Hepatocyte (in vitro differentiated cells): Measurements from ENCODE around the gene TRPV2. TPM values are rescaled to one million over a fixed set of nuclear protein-coding genes. Genes with fewer than 3 reads are reported as not detected.

Experiments
- DNase-seq: peaks from one replicate; pipeline ENCODE4 v3.0.0-alpha.2; 2016; ENCODE audit warnings: low spot score
- H2AFZ ChIP-seq: fragments of 200-600 bp; sonication (generic); 2 replicates; pipeline ENCODE4 v1.6.0; 2016; ENCODE audit warnings: antibody characterized with exemption, mild to moderate bottlenecking
- H3K27ac ChIP-seq: fragments of 200-600 bp; sonication (generic); 2 replicates; pipeline ENCODE4 v1.5.1; 2016; ENCODE audit warnings: mild to moderate bottlenecking
- H3K27me3 ChIP-seq: fragments of 200-600 bp; sonication (generic); 2 replicates; pipeline ENCODE4 v1.6.1; 2016
- H3K36me3 ChIP-seq: fragments of 200-600 bp; sonication (generic); replicated peaks from 2 replicates; pipeline ENCODE4 v1.5.1; 2016; ENCODE audit warnings: low read depth; ENCODE audit not compliant: insufficient read depth
- H3K4me1 ChIP-seq: fragments of 200-600 bp; sonication (generic); 2 replicates; pipeline ENCODE4 v1.5.1; 2016; ENCODE audit warnings: mild to moderate bottlenecking, moderate library complexity; ENCODE audit not compliant: insufficient read depth
- H3K4me2 ChIP-seq: fragments of 200-600 bp; sonication (generic); 2 replicates; pipeline ENCODE4 v1.6.0; 2016
- H3K4me3 ChIP-seq: fragments of 200-600 bp; sonication (generic); 2 replicates; pipeline ENCODE4 v1.5.1; 2016; ENCODE audit warnings: mild to moderate bottlenecking
- H3K79me2 ChIP-seq: fragments of 200-600 bp; sonication (generic); 2 replicates; pipeline ENCODE4 v1.6.0; 2017; ENCODE audit warnings: mild to moderate bottlenecking
- H3K9me2 ChIP-seq: fragments of 200-600 bp; sonication (generic); replicated peaks from 2 replicates; pipeline ENCODE4 v1.6.0; 2017; ENCODE audit warnings: mild to moderate bottlenecking; ENCODE audit not compliant: insufficient read depth
- H3K9me3 ChIP-seq: fragments of 200-600 bp; sonication (generic); 2 replicates; pipeline ENCODE4 v1.5.1; 2016; ENCODE audit warnings: low read depth, mild to moderate bottlenecking
- H4K20me1 ChIP-seq: fragments of 200-600 bp; sonication (generic); 2 replicates; pipeline ENCODE4 v1.6.0; 2016; ENCODE audit warnings: mild to moderate bottlenecking; ENCODE audit not compliant: insufficient read depth, poor library complexity, severe bottlenecking
- CTCF ChIP-seq: fragments of 200-600 bp; sonication (generic); IDR thresholded peaks from 2 replicates; pipeline ENCODE4 v1.5.1; 2016; ENCODE audit warnings: antibody characterized with exemption, mild to moderate bottlenecking; ENCODE audit not compliant: poor library complexity
- EZH2 ChIP-seq: fragments of 200-600 bp; sonication (generic); IDR thresholded peaks from 2 replicates; pipeline ENCODE4 v1.6.1; 2016; ENCODE audit warnings: antibody characterized with exemption, mild to moderate bottlenecking, borderline replicate concordance
- EZH2phosphoT487 ChIP-seq: fragments of 200-600 bp; sonication (generic); IDR thresholded peaks from one replicate; pipeline ENCODE4 v1.6.1; 2018; ENCODE audit warnings: antibody characterized with exemption, mild to moderate bottlenecking, low read depth, moderate library complexity; ENCODE audit not compliant: unreplicated experiment, severe bottlenecking
- WGBS: methylation state at CpG from one replicate; pipeline ENCODE4 v1.1.6; 2016; ENCODE audit warnings: low lambda C conversion rate; ENCODE audit errors: missing lambda C conversion rate; 5-methylcytosine and 5-hydroxymethylcytosine counted together
- polyA plus RNA-seq: library from polyadenylated mRNA; unstranded; fragments of >200 nt; fragmentation: Nextera tagmentation; extraction: Ambion mirVana; gene quantifications from 2 replicates; pipeline ENCODE4 v1.2.1, GENCODE V29; 2016
- total RNA-seq: library from RNA; depleted of rRNA; stranded (reverse); fragments of >200 nt; gene quantifications from 2 replicates; pipeline ENCODE4 v1.2.3, GENCODE V29; 2014

TRPV2 gene
- total and polyA plus RNA-seq, 2 experiments from 2014 or later, result 7.7 to 10.1 TPM

GRCh38 chr17:16380640-16381495 lies 34.5 kb upstream of the TRPV2 start, which contains the start of gene UBB:
UBB (plus strand) TSS chr17:16381091; CDS start chr17:16381908, 817 bp downstream.
- peaks cover 8% of the 10 kb centered on the region for H3K36me3 ChIP-seq
- no peaks in the 10 kb centered on the region for H3K9me3 ChIP-seq
- peak within 1 kb of the TSS; percentile 83 for H2AFZ ChIP-seq
- peaks cover 13% of the 10 kb centered on the region for H3K4me1 ChIP-seq
- H3K4me2 ChIP-seq, result peak within 1 kb of the TSS; percentile 71
- H4K20me1 ChIP-seq, result peaks cover 30% of the 10 kb centered on the region
- peak; percentile 97 for DNase-seq
- peak within 1 kb of the TSS; percentile 99 for H3K27ac ChIP-seq
- peaks cover 35% of the 10 kb centered on the region for H3K79me2 ChIP-seq
- peak within 1 kb of the TSS; percentile 55 for H3K4me3 ChIP-seq
- 3% methylated on average over 48 of the region's 67 CpGs for WGBS
- H3K27me3 ChIP-seq, result no peaks in the 10 kb centered on the region
- no peaks in the 10 kb centered on the region for H3K9me2 ChIP-seq
- TF ChIP-seq EZH2phosphoT487 (no peak), CTCF (no peak), EZH2 (no peak)

- Histone ChIP-seq H3K79me2 (peaks cover 35% of the 10 kb centered on the region), H3K36me3 (peaks cover 8% of the 10 kb centered on the region), H3K27ac (peak overlapping the region; percentile 99), H3K9me2 (no peaks in the 10 kb centered on the region), H4K20me1 (peaks cover 30% of the 10 kb centered on the region), H2AFZ (peak overlapping the region; percentile 83), H3K4me3 (peak overlapping the region; percentile 55), H3K9me3 (no peaks in the 10 kb centered on the region), H3K4me2 (peak overlapping the region; percentile 71), H3K27me3 (no peaks in the 10 kb centered on the region), H3K4me1 (peaks cover 13% of the 10 kb centered on the region)
- no peak for DNase-seq
- WGBS, result 6% methylated on average over 14 of the region's 14 CpGs
- TF ChIP-seq EZH2phosphoT487 (no peak), EZH2 (no peak), CTCF (no peak)
Observed at GRCh38 chr17:16381496-16381820, 33.9 kb upstream of the TRPV2 start.

- Histone ChIP-seq H3K36me3 (peaks cover 8% of the 10 kb centered on the region), H3K9me2 (no peaks in the 10 kb centered on the region), H3K4me3 (no peak overlapping the region), H3K79me2 (peaks cover 35% of the 10 kb centered on the region), H3K9me3 (no peaks in the 10 kb centered on the region), H3K27ac (no peak overlapping the region), H3K4me1 (peaks cover 13% of the 10 kb centered on the region), H3K27me3 (no peaks in the 10 kb centered on the region), H4K20me1 (peaks cover 30% of the 10 kb centered on the region), H2AFZ (no peak overlapping the region), H3K4me2 (peak overlapping the region; percentile 71)
- TF ChIP-seq EZH2phosphoT487 (no peak), CTCF (no peak), EZH2 (no peak)
- WGBS, result 83% methylated on average over 4 of the region's 4 CpGs
- DNase-seq, result no peak
Observed at GRCh38 chr17:16383216-16383615, 32.2 kb upstream of the TRPV2 start.
